ENCODE data around the gene DNAH10.

DNA sequence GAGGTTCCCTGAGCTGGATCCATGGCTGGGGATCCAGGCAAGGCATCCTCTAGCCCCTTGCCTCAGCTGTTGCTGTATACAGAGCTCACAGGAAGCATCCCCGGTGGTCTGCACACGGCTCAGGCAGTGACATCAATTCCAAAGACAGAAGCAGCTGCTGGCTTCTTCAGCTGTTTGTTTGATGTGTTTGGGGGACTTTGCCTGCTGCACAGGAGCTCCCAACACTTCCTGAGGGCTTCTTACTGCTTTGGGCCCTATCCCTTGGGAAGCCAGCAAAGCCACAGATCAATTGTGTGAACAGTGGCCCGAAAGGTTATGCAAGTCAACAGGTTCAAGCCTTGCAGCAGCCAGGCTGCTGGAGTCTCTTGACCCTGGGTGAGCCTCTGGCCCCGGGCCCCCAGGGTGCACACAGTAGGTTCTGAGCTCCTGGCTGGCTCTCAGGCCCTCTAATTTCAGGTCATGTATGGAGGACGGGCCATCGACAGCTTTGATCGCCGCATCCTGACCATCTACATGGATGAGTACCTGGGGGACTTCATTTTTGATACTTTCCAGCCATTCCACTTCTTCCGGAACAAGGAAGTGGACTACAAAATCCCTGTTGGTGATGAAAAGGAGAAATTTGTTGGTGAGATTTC lies 168.0 kb downstream of the DNAH10 start:
- TF ChIP-seq JUNB (IDR thresholded peaks at IDR 0.05) = no peak
- TF ChIP-seq, protein P1, sequence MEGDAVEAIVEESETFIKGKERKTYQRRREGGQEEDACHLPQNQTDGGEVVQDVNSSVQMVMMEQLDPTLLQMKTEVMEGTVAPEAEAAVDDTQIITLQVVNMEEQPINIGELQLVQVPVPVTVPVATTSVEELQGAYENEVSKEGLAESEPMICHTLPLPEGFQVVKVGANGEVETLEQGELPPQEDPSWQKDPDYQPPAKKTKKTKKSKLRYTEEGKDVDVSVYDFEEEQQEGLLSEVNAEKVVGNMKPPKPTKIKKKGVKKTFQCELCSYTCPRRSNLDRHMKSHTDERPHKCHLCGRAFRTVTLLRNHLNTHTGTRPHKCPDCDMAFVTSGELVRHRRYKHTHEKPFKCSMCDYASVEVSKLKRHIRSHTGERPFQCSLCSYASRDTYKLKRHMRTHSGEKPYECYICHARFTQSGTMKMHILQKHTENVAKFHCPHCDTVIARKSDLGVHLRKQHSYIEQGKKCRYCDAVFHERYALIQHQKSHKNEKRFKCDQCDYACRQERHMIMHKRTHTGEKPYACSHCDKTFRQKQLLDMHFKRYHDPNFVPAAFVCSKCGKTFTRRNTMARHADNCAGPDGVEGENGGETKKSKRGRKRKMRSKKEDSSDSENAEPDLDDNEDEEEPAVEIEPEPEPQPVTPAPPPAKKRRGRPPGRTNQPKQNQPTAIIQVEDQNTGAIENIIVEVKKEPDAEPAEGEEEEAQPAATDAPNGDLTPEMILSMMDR (IDR thresholded peaks at IDR 0.05 in 2 of 3, conservative IDR thresholded peaks at IDR 0.05 in 1 of 3; ENCODE audit: control insufficient read depth in 2 of 3, extremely low read depth in 1 of 3, insufficient read depth in 1 of 3, low read depth in 3 of 3, low read length in 3 of 3) = no peak
- TF ChIP-seq POLR2AphosphoS5 (IDR thresholded peaks at IDR 0.05; ENCODE audit: low read length) = no peak
- TF ChIP-seq SRF (IDR thresholded peaks at IDR 0.05; ENCODE audit: low read depth in 2 of 2, low read length in 2 of 2) = no peak
- TF ChIP-seq NFXL1 (IDR thresholded peaks at IDR 0.05; ENCODE audit: borderline replicate concordance) = no peak
- TF ChIP-seq, protein P2, sequence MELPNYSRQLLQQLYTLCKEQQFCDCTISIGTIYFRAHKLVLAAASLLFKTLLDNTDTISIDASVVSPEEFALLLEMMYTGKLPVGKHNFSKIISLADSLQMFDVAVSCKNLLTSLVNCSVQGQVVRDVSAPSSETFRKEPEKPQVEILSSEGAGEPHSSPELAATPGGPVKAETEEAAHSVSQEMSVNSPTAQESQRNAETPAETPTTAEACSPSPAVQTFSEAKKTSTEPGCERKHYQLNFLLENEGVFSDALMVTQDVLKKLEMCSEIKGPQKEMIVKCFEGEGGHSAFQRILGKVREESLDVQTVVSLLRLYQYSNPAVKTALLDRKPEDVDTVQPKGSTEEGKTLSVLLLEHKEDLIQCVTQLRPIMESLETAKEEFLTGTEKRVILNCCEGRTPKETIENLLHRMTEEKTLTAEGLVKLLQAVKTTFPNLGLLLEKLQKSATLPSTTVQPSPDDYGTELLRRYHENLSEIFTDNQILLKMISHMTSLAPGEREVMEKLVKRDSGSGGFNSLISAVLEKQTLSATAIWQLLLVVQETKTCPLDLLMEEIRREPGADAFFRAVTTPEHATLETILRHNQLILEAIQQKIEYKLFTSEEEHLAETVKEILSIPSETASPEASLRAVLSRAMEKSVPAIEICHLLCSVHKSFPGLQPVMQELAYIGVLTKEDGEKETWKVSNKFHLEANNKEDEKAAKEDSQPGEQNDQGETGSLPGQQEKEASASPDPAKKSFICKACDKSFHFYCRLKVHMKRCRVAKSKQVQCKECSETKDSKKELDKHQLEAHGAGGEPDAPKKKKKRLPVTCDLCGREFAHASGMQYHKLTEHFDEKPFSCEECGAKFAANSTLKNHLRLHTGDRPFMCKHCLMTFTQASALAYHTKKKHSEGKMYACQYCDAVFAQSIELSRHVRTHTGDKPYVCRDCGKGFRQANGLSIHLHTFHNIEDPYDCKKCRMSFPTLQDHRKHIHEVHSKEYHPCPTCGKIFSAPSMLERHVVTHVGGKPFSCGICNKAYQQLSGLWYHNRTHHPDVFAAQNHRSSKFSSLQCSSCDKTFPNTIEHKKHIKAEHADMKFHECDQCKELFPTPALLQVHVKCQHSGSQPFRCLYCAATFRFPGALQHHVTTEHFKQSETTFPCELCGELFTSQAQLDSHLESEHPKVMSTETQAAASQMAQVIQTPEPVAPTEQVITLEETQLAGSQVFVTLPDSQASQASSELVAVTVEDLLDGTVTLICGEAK (IDR thresholded peaks at IDR 0.05; ENCODE audit: borderline replicate concordance) = no peak
- no peak for TF ChIP-seq TCF12 (IDR thresholded peaks at IDR 0.05; ENCODE audit: low read depth, low read length)
- no peak for TF ChIP-seq LARP7 (IDR thresholded peaks at IDR 0.05)
- TF ChIP-seq, protein P3, sequence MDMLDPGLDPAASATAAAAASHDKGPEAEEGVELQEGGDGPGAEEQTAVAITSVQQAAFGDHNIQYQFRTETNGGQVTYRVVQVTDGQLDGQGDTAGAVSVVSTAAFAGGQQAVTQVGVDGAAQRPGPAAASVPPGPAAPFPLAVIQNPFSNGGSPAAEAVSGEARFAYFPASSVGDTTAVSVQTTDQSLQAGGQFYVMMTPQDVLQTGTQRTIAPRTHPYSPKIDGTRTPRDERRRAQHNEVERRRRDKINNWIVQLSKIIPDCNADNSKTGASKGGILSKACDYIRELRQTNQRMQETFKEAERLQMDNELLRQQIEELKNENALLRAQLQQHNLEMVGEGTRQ (IDR thresholded peaks at IDR 0.05; ENCODE audit: borderline replicate concordance, low read depth, low read length) = no peak
- TF ChIP-seq POLR2AphosphoS2 (IDR thresholded peaks at IDR 0.05; ENCODE audit: low read depth, low read length) = no peak
- no peak for TF ChIP-seq NR2F1 (conservative IDR thresholded peaks at IDR 0.05)
